Natural killer cell treated with Interleukin-12 subunit alpha and Interleukin-12 subunit beta and Interleukin-15 and Interleukin-18, amount 100 ng/mL, for 72 hours (primary cell): ENCODE results near the gene TMEM43. TPM values are rescaled to one million over a fixed set of nuclear protein-coding genes. Genes with fewer than 3 reads are reported as not detected.

Source experiments
- ATAC-seq, 2 donors: fragments of 150-1000 bp; cut with Tn5 transposase in 1 of 2; sonication (Bioruptor Pico), chemical (Tn5 transposase) in 1 of 2; 2 replicates each; pipeline ENCODE4 v1.10.0; 2021
- DNase-seq: peaks from one replicate; pipeline ENCODE4 v3.0.0; 2022; ENCODE audit warnings: low spot score
- H3K27ac Mint-ChIP-seq, 2 donors: 1 replicate in 1 of 2; 2 replicates in 1 of 2; pipeline ENCODE4 v1.8.0; 2022; ENCODE audit warnings: mixed read lengths in 2 of 2, mild to moderate bottlenecking in 1 of 2, moderate library complexity in 1 of 2
- H3K27me3 Mint-ChIP-seq, 2 donors: 1 replicate in 1 of 2; 2 replicates in 1 of 2; pipeline ENCODE4 v1.8.0; 2022; ENCODE audit warnings: mixed read lengths in 2 of 2
- H3K36me3 Mint-ChIP-seq: one replicate; pipeline ENCODE4 v1.8.0; 2022; ENCODE audit warnings: mixed read lengths
- H3K4me1 Mint-ChIP-seq, 2 donors: 1 replicate in 1 of 2; 2 replicates in 1 of 2; pipeline ENCODE4 v1.8.0; 2022; ENCODE audit warnings: low read depth in 2 of 2, mixed read lengths in 2 of 2, mild to moderate bottlenecking in 1 of 2
- H3K4me3 Mint-ChIP-seq: one replicate; pipeline ENCODE4 v1.8.0; 2022; ENCODE audit warnings: mixed read lengths
- H3K9me3 Mint-ChIP-seq: 2 replicates; pipeline ENCODE4 v1.8.0; 2022; ENCODE audit warnings: mixed read lengths
- total RNA-seq, 2 donors: library from RNA; stranded (reverse); gene quantifications; one replicate each; pipeline ENCODE4 v1.2.3, GENCODE V29; 2022

The TMEM43 gene
- total RNA-seq, 2 donors from 2014 or later: 37.3 to 42.6 TPM

DNA sequence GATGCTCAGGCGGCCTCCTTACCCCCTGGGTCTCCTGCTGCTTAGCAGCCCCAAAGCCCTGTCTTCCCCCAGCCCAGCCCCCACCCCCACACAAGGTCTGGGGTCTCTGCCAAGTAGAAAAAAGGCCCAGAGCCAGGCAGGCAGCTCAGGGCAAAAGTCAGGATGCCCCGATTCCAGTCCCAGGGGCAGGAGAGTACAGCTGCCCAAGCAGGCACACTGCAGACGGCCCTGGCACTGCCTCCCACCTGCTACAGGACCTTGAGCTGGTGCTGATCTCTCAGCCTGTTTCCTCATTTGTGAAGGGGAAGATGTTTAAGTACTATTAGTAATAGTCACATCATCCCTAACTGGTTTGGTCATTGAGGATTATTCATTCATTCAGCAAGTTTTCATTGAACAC, 12.6 kb downstream of the TMEM43 start:
- Mint-ChIP-seq H3K27me3 (no peaks in the 10 kb centered on the region), H3K4me1 (peaks cover 15 to 22% of the 10 kb centered on the region in 2 donors), H3K4me3 (no peak overlapping the region), H3K36me3 (peaks cover 4% of the 10 kb centered on the region), H3K9me3 (no peaks in the 10 kb centered on the region), H3K27ac (no peak overlapping the region)
- no peak for DNase-seq
- ATAC-seq: no peak

GRCh38 chr3:14138109-14138877, 13.4 kb downstream of the TMEM43 start:
- DNase-seq (peak; percentile 25), ATAC-seq (no peak)
- Mint-ChIP-seq H3K27ac (no peak overlapping the region), H3K4me3 (no peak overlapping the region), H3K36me3 (no peaks in the 10 kb centered on the region), H3K4me1 (peaks cover 22 to 28% of the 10 kb centered on the region in 2 donors), H3K9me3 (no peaks in the 10 kb centered on the region), H3K27me3 (no peaks in the 10 kb centered on the region)

- no peaks in the 10 kb centered on the region for H3K9me3 Mint-ChIP-seq
- no peaks in the 10 kb centered on the region for H3K36me3 Mint-ChIP-seq
- no peak overlapping the region for H3K4me3 Mint-ChIP-seq
- ATAC-seq: no peak
- no peak overlapping the region for H3K27ac Mint-ChIP-seq
- H3K4me1 Mint-ChIP-seq: peaks cover 26 to 32% of the 10 kb centered on the region in 2 donors
- DNase-seq: peak; percentile 54
- no peaks in the 10 kb centered on the region for H3K27me3 Mint-ChIP-seq
Measured at GRCh38 chr3:14138878-14139655, 14.2 kb downstream of the TMEM43 start.

DNA sequence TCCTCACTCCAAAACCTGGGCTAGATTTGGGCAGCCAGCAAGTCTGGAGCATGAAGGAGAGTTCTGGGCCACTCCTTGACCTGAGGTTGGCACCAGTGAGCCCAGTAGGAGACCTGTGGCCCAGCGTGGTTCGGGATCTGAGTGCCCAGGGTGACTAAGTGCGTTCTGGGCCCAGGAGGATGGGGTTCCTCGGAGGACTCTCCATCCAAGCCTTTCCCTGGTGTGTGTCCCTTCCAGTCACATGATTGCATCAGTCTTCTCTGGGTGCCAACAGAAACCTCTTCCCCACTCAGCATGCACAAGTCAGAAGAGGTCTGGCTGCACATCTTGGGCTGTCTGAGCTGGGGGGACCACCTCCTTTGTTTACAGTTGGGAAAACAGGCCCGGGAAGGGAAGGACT, 14.9 kb downstream of the TMEM43 start:
- Mint-ChIP-seq H3K27ac (no peak overlapping the region), H3K9me3 (no peaks in the 10 kb centered on the region), H3K4me1 (peaks cover 33 to 38% of the 10 kb centered on the region in 2 donors), H3K4me3 (no peak overlapping the region), H3K36me3 (no peaks in the 10 kb centered on the region), H3K27me3 (no peaks in the 10 kb centered on the region)
- DNase-seq: peak; percentile 48
- no peak for ATAC-seq

DNA sequence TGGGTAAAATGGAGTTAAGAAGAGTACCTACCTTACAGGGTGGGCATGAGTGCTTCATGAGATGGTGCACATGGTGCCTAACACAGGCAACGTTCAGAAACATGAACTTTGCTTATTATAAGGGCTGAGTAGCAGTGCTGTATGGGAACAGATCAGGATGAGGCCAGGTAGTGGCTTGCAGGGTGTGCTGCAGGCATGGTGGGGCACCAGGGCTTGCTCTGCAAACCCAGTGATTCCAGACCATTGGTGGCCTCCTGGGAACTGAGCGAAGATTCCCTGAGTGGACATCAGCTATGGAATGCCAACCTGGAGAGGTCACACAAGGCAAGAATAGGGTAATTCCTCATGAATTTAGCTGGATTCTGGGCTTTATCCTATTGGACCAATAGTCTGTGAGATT, 15.8 kb downstream of the TMEM43 start:
- ATAC-seq (no peak), DNase-seq (no peak)
- Mint-ChIP-seq H3K36me3 (no peaks in the 10 kb centered on the region), H3K4me1 (peaks cover 40 to 43% of the 10 kb centered on the region in 2 donors), H3K9me3 (no peaks in the 10 kb centered on the region), H3K4me3 (no peak overlapping the region), H3K27me3 (no peaks in the 10 kb centered on the region), H3K27ac (no peak overlapping the region)

- peak; percentile 54 for DNase-seq
- ATAC-seq: no peak
- no peaks in the 10 kb centered on the region for H3K9me3 Mint-ChIP-seq
- peak overlapping the region; percentile 80 for H3K4me3 Mint-ChIP-seq
- H3K27ac Mint-ChIP-seq: peak overlapping the region; percentile 94 to 95
- no peaks in the 10 kb centered on the region for H3K27me3 Mint-ChIP-seq
- no peaks in the 10 kb centered on the region for H3K36me3 Mint-ChIP-seq
- peaks cover 44 to 45% of the 10 kb centered on the region in 2 donors for H3K4me1 Mint-ChIP-seq
Measured at GRCh38 chr3:14141144-14141543, 16.3 kb downstream of the TMEM43 start.

DNA sequence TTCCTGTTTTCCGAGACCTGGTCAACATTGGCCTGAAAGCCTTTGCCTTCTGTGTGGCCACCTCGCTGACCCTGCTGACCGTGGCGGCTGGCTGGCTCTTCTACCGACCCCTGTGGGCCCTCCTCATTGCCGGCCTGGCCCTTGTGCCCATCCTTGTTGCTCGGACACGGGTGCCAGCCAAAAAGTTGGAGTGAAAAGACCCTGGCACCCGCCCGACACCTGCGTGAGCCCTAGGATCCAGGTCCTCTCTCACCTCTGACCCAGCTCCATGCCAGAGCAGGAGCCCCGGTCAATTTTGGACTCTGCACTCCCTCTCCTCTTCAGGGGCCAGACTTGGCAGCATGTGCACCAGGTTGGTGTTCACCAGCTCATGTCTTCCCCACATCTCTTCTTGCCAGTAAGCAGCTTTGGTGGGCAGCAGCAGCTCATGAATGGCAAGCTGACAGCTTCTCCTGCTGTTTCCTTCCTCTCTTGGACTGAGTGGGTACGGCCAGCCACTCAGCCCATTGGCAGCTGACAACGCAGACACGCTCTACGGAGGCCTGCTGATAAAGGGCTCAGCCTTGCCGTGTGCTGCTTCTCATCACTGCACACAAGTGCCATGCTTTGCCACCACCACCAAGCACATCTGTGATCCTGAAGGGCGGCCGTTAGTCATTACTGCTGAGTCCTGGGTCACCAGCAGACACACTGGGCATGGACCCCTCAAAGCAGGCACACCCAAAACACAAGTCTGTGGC, 16.9 kb downstream of the TMEM43 start:
- Mint-ChIP-seq H3K27ac (peak overlapping the region; percentile 94 to 95), H3K27me3 (no peaks in the 10 kb centered on the region), H3K36me3 (no peaks in the 10 kb centered on the region), H3K4me1 (peaks cover 47 to 48% of the 10 kb centered on the region in 2 donors), H3K9me3 (no peaks in the 10 kb centered on the region), H3K4me3 (peak overlapping the region; percentile 80)
- DNase-seq (peak; percentile 50), ATAC-seq (peak in 1 of 2 donors; percentile 5)

GRCh38 chr3:14142567-14143270, 17.9 kb downstream of the TMEM43 start:
- Mint-ChIP-seq H3K27ac (peak overlapping the region; percentile 94 to 95), H3K4me1 (peaks cover 47 to 48% of the 10 kb centered on the region in 2 donors), H3K9me3 (no peaks in the 10 kb centered on the region), H3K27me3 (no peaks in the 10 kb centered on the region), H3K4me3 (peak overlapping the region; percentile 80), H3K36me3 (peaks cover 4% of the 10 kb centered on the region)
- no peak for ATAC-seq
- DNase-seq: peak; percentile 67

DNA sequence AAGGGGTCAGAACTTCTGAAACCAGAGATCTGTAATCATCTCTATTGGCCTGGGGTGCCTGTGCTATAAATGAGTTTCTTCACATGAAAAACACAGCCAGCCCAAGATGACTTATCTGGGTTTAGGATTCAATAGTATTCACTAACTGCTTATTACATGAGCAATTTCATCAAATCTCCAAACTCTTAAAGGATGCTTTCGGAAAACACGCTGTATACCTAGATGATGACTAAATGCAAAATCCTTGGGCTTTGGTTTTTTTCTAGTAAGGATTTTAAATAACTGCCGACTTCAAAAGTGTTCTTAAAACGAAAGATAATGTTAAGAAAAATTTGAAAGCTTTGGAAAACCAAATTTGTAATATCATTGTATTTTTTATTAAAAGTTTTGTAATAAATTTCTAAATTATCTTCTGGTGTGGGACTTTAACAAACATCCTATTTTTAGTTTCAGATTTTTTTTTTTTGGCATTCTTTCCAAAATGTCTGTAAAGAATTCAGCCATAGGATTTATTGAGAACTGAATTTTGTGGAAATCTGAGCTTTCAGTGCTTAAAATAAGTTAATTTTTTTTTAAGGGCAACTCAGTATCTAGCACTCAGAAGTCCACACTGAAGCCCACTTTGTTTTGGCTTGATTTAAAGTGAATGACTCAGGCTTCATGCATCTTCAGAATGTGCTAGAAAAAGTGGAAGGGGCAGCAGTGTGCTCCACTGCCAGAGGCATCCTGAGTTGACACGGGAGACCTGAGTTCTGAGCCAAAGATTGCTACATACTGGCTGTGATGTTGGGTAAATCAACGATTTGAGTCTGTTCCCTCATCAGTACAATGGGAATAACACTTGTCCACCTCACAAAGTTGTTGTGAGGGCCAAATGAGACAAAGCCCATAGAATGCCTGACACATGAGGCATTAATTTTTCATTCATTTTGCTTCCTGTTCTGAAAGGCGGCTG, 18.7 kb downstream of the TMEM43 start:
- H3K36me3 Mint-ChIP-seq: peaks cover 4% of the 10 kb centered on the region
- ATAC-seq (no peak), DNase-seq (no peak)
- H3K27ac Mint-ChIP-seq: peak overlapping the region; percentile 94 to 95
- H3K4me3 Mint-ChIP-seq: peak overlapping the region; percentile 80
- no peaks in the 10 kb centered on the region for H3K9me3 Mint-ChIP-seq
- no peaks in the 10 kb centered on the region for H3K27me3 Mint-ChIP-seq
- H3K4me1 Mint-ChIP-seq: peaks cover 47 to 48% of the 10 kb centered on the region in 2 donors

GRCh38 chr3:14144423-14145075, 19.7 kb downstream of the TMEM43 start:
- Mint-ChIP-seq H3K9me3 (no peaks in the 10 kb centered on the region), H3K27me3 (no peaks in the 10 kb centered on the region), H3K27ac (peak overlapping the region; percentile 89 to 94), H3K4me1 (peaks cover 46 to 47% of the 10 kb centered on the region in 2 donors), H3K4me3 (peak overlapping the region; percentile 76), H3K36me3 (peaks cover 4% of the 10 kb centered on the region)
- ATAC-seq: peak; percentile 89 to 91
- peak; percentile 87 for DNase-seq

DNA sequence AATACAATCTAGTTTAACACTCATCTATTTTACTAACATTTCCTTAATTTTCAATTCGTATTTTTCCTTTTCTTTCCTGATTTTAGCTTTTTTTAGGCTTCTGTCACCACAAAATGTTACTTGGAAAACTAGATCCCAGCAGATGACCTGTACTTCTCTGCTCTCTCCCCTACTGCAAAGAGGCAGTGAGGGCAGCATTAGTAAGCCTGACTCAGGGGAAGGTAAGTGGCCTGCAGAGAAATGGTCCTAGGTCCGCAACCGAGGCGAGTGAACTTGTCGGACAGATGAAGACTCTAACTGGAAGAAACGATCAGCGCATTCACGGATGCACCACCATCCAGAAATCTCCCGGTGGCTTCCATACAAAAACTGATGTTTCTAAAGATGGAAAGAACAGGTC, 20.4 kb downstream of the TMEM43 start:
- H3K27ac Mint-ChIP-seq: peak overlapping the region; percentile 89 to 94
- peaks cover 44 to 47% of the 10 kb centered on the region in 2 donors for H3K4me1 Mint-ChIP-seq
- ATAC-seq (no peak), DNase-seq (peak; percentile 18)
- peak overlapping the region; percentile 30 for H3K4me3 Mint-ChIP-seq
- no peaks in the 10 kb centered on the region for H3K9me3 Mint-ChIP-seq
- peaks cover 4% of the 10 kb centered on the region for H3K36me3 Mint-ChIP-seq
- no peaks in the 10 kb centered on the region for H3K27me3 Mint-ChIP-seq
